HFF-Myc (cell line): Measurements from ENCODE around the gene KCNC1.

Source experiments
- DNase-seq: peaks from one replicate; pipeline ENCODE4 v3.0.0-alpha.2; 2011; ENCODE audit warnings: low read depth; ENCODE audit errors: extremely low read depth
- H3K4me3 ChIP-seq: replicated peaks from 2 replicates; pipeline ENCODE4 v1.5.1; 2011; ENCODE audit warnings: low read depth, mild to moderate bottlenecking, control low read depth, low read length
- CTCF ChIP-seq: IDR thresholded peaks from 2 replicates; pipeline ENCODE4 v1.5.1; 2012; ENCODE audit warnings: mild to moderate bottlenecking, low read depth, low read length, control low read depth; ENCODE audit errors: missing control alignments

The KCNC1 gene

GRCh38 chr11:17719938-17720795 lies 14.4 kb upstream of the KCNC1 start:
- peak; percentile 17 for TF ChIP-seq CTCF
- no peak for DNase-seq
- no peak overlapping the region for H3K4me3 ChIP-seq

DNA sequence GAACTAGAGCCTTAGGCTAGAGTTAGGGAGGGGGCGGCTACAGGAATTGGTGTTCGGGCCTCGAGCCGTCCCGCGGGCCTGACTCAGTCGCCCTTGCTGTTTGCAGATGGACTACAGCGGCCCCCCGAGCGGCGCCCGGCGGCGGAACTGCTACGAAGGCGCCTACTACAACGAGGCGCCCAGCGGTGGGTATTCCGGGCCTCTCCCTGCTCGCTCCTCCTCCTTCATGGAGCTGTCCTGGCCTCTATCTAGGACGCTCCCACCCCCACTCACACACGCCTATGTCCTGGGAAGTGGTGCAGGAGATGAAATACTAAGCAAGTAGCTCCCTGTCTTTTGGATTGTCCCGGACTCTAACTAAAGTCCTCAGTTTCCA lies 13.8 kb upstream of the KCNC1 start:
- H3K4me3 ChIP-seq = no peak overlapping the region
- TF ChIP-seq CTCF = no peak
- no peak for DNase-seq

GRCh38 chr11:17721242-17721999 lies 13.2 kb upstream of the KCNC1 start:
- DNase-seq = no peak

GRCh38 chr11:17722000-17722643 lies 12.5 kb upstream of the KCNC1 start:
- TF ChIP-seq CTCF = peak; percentile 59
- DNase-seq = no peak
- H3K4me3 ChIP-seq = no peak overlapping the region

More at GRCh38 chr11:17721242-17721999, 13.2 kb upstream of the KCNC1 start:
- H3K4me3 ChIP-seq = no peak overlapping the region
- TF ChIP-seq CTCF = no peak

GRCh38 chr11:17724020-17724908 lies 10.3 kb upstream of the KCNC1 start:
- DNase-seq = no peak
- no peak overlapping the region for H3K4me3 ChIP-seq
- TF ChIP-seq CTCF = no peak

DNA sequence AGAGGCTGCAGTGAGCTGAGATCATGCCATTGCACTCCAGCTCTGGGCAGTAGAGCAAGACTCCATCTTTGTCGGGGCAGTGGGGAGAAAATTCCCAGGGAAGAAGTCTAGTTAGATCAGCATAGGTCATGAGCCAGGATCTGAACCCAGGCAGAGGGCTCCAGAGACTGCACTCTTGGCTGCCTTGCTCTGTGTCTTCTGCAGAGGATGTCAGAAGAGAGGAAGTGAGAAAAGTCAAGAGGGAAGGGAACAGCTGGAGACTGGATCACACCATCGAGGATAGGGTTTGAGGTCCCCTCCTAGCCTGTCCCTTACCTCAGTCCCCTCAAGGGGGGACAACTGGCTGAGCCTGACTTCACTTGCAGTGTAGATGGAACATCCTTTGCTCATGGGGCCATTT lies 9.4 kb upstream of the KCNC1 start:
- TF ChIP-seq CTCF = no peak
- DNase-seq = no peak
- H3K4me3 ChIP-seq = no peak overlapping the region
